HCT116 (cell line): ENCODE measurements around the gene ADD1. TPM values are rescaled to one million over a fixed set of nuclear protein-coding genes. Genes with fewer than 3 reads are reported as not detected.

ENCODE experiments used
- ATAC-seq: fragments of 200-7000 bp; cut with Tn5 transposase; 2 replicates; pipeline ENCODE4 v1.9.1; 2020; ENCODE audit warnings: mild to moderate bottlenecking, moderate library complexity
- BruUV-seq: library from RNA; stranded (reverse); fragments of 400-500 nt; replicated peaks from 2 replicates; lab custom pipeline; 2021; lab: Mats Ljungman, UMichigan
- CTCF ChIA-PET: fragments of 300-600 bp; sonication (Branson Sonifier 250); formaldehyde crosslinking; loops from one replicate; lab custom pipeline; 2021; ENCODE audit warnings: antibody characterized with exemption; lab: Charles Lee
- POLR2A ChIA-PET: fragments of 300-600, 350-600 bp; sonication (Branson Sonifier 250); formaldehyde crosslinking; loops from one replicate; lab custom pipeline; 2021; ENCODE audit warnings: antibody characterized with exemption; lab: Charles Lee
- RAD21 ChIA-PET, 2 experiments: fragments of 300-600 bp; sonication (Branson Sonifier 250); formaldehyde crosslinking; loops; one replicate each; lab custom pipeline; 2023; ENCODE audit warnings: low total read pairs in 2 of 2; ENCODE audit not compliant: uncharacterized antibody in 2 of 2, unreplicated experiment in 2 of 2, low non-redundant PET in 1 of 2; lab: Charles Lee
- DNase-seq: peaks from one replicate; pipeline ENCODE4 v3.0.0-alpha.2; 2010; ENCODE audit warnings: low read depth, low spot score
- H2AFZ ChIP-seq: fragments of 200-600 bp; shearing (Covaris generic), sonication (generic); 2 replicates; pipeline ENCODE4 v1.6.1; 2017; ENCODE audit warnings: low read depth, mixed run types, mixed read lengths, antibody characterized with exemption, low read length; ENCODE audit not compliant: poor library complexity, severe bottlenecking
- H3K27ac ChIP-seq: 2 replicates; pipeline ENCODE4 v1.5.1; 2012; ENCODE audit warnings: low read depth, low read length
- H3K27me3 ChIP-seq: fragments of 200-600 bp; sonication (generic); 2 replicates; pipeline ENCODE4 v1.6.1; 2016; ENCODE audit warnings: mixed run types, low read length, mixed read lengths; ENCODE audit not compliant: insufficient read depth
- H3K36me3 ChIP-seq, 2 experiments: fragments of 200-500 bp in 1 of 2; fragments of 200-600 bp in 1 of 2; sonication (Bioruptor generic) in 1 of 2; sonication (generic) in 1 of 2; 2 replicates each; pipeline versions ENCODE4 v1.5.1 to v1.6.1; 2014 to 2016; ENCODE audit warnings: low read length in 2 of 2, inconsistent platforms in 1 of 2, mixed read lengths in 1 of 2, mixed run types in 1 of 2; ENCODE audit not compliant: insufficient read depth in 2 of 2, control insufficient read depth in 1 of 2
- H3K4me1 ChIP-seq, 2 experiments: fragments of 200-600 bp in 1 of 2; sonication (generic) in 1 of 2; 2 replicates each; pipeline versions ENCODE4 v1.5.1 to v1.6.1; 2012 to 2017; ENCODE audit warnings: low read length in 2 of 2, inconsistent platforms in 1 of 2, mild to moderate bottlenecking in 1 of 2, mixed read lengths in 1 of 2, mixed run types in 1 of 2, moderate library complexity in 1 of 2; ENCODE audit not compliant: insufficient read depth in 2 of 2, control insufficient read depth in 1 of 2
- H3K4me2 ChIP-seq: fragments of 200-600 bp; sonication (generic); 2 replicates; pipeline ENCODE4 v1.6.1; 2017; ENCODE audit warnings: mixed run types, low read length, mixed read lengths
- H3K4me3 ChIP-seq, 2 experiments: fragments of 200-600 bp in 1 of 2; sonication (generic) in 1 of 2; replicated peaks in 1 of 2; 2 replicates each; pipeline ENCODE4 v1.5.1; 2011 to 2016; ENCODE audit warnings: low read length in 2 of 2, control low read depth in 1 of 2, low read depth in 1 of 2, mild to moderate bottlenecking in 1 of 2, mixed read lengths in 1 of 2, mixed run types in 1 of 2
- H3K79me2 ChIP-seq: fragments of 200-600 bp; sonication (generic); 2 replicates; pipeline ENCODE4 v1.6.1; 2017; ENCODE audit warnings: mild to moderate bottlenecking, mixed run types, low read length, moderate library complexity, mixed read lengths; ENCODE audit not compliant: insufficient read depth
- H3K9ac ChIP-seq: fragments of 200-600 bp; sonication (generic); 2 replicates; pipeline ENCODE4 v1.6.1; 2016; ENCODE audit warnings: low read length, mixed read lengths
- H3K9me2 ChIP-seq: fragments of 200-600 bp; sonication (generic), shearing (Covaris generic); 2 replicates; pipeline ENCODE4 v1.6.1; 2017; ENCODE audit warnings: mixed run types, mild to moderate bottlenecking, moderate library complexity; ENCODE audit not compliant: insufficient read depth
- H3K9me3 ChIP-seq, 2 experiments: fragments of 200-500 bp in 1 of 2; fragments of 200-600 bp in 1 of 2; sonication (Bioruptor generic) in 1 of 2; sonication (generic) in 1 of 2; 2 replicates each; pipeline ENCODE4 v1.6.1; 2014 to 2017; ENCODE audit warnings: low read length in 2 of 2, mixed read lengths in 2 of 2, inconsistent platforms in 1 of 2, low read depth in 1 of 2, mild to moderate bottlenecking in 1 of 2, mixed run types in 1 of 2, moderate library complexity in 1 of 2; ENCODE audit not compliant: control insufficient read depth in 1 of 2, insufficient read depth in 1 of 2
- H4K20me1 ChIP-seq: fragments of 200-600 bp; sonication (generic), shearing (Covaris generic); 2 replicates; pipeline ENCODE4 v1.6.1; 2017; ENCODE audit warnings: mixed run types, mild to moderate bottlenecking, moderate library complexity; ENCODE audit not compliant: insufficient read depth
- CTCF ChIP-seq, 3 experiments: fragments of 200-600 bp in 1 of 3; sonication (generic) in 1 of 3; IDR thresholded peaks in 2 of 3; conservative IDR thresholded peaks in 1 of 3; 2 replicates each; pipeline ENCODE4 v1.5.1; 2012 to 2017; ENCODE audit warnings: low read depth in 2 of 3, low read length in 2 of 3, antibody characterized with exemption in 1 of 3, borderline replicate concordance in 1 of 3, control low read depth in 1 of 3, mild to moderate bottlenecking in 1 of 3, mixed read lengths in 1 of 3, mixed run types in 1 of 3, moderate library complexity in 1 of 3; ENCODE audit not compliant: insufficient read depth in 1 of 3
- EGR1 ChIP-seq: IDR thresholded peaks from 2 replicates; pipeline ENCODE4 v1.6.1; 2012; ENCODE audit warnings: low read depth
- EZH2 ChIP-seq: fragments of 200-600 bp; sonication (generic); IDR thresholded peaks from 2 replicates; pipeline ENCODE4 v1.6.1; 2017; ENCODE audit warnings: antibody characterized with exemption, mixed run types
- EZH2phosphoT487 ChIP-seq: fragments of 200-600 bp; IDR thresholded peaks from 2 replicates; pipeline ENCODE4 v1.6.1; 2018; ENCODE audit warnings: antibody characterized with exemption, borderline replicate concordance
- FOSL1 ChIP-seq: IDR thresholded peaks from 2 replicates; pipeline ENCODE4 v1.6.1; 2012; ENCODE audit warnings: low read depth
- JUND ChIP-seq: IDR thresholded peaks from 2 replicates; pipeline ENCODE4 v1.6.1; 2012
- SP1 ChIP-seq: IDR thresholded peaks from 2 replicates; pipeline ENCODE4 v1.6.1; 2012; ENCODE audit warnings: low read depth
- YY1 ChIP-seq: IDR thresholded peaks from 2 replicates; pipeline ENCODE4 v1.6.1; 2011; ENCODE audit warnings: low read length, low read depth, moderate library complexity, mild to moderate bottlenecking; ENCODE audit not compliant: insufficient replicate concordance; ENCODE audit errors: extremely low read depth
- intact Hi-C: fragments of 100-400 bp; cut with micrococcal nuclease; formaldehyde crosslinking; loops from 2 replicates; pipeline ENCODE4 v1.10.0; 2022
- total RNA-seq: library from RNA; stranded (reverse); gene quantifications from one replicate; pipeline ENCODE4 v1.2.1, GENCODE V29; 2021; ENCODE audit not compliant: unreplicated experiment
- TF ChIP-seq, protein P1 (sequence below): IDR thresholded peaks from 2 replicates; pipeline ENCODE4 v1.6.1; 2012

ADD1 gene
- total RNA-seq, 1 experiment from 2014 or later, result 139 TPM

DNA sequence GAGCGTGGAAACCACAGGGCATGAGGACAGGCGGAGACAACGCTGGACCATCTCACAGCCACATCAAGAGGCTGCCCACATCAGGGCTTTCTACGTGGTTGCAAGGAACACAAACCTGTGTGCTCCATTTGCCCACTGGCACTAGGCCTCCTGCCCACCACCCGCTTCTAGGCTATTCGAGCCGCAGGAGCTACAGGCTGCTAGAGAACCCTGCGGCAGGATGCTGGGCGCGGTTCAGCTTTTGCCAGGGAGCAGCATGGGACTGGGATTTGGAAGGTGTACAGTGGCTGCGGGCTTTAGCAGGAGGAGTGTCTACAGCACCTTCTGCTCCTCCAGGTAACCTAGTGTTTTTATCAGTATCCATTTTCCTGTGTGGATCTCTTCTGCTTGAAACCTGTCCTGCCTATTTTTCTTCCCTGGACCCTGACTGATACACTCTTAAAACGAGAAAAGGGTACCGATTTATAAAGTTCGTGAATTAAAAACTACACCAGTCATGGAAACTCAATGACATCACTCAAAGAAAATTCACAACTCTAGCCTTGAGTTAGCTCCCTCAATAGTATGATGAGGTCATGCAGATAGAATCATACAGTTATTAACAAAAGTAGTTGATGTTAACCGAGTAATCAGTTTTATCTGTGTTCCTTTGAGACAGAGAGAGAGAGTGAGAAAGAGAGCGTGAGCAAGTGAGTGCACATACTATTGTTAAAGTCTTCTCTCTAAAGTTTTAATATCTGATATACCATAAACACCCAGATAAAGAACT is 106.8 kb downstream of the ADD1 start:
- no peak overlapping the region for H3K9ac ChIP-seq
- H3K27me3 ChIP-seq, result no peaks in the 10 kb centered on the region
- no peak overlapping the region for H2AFZ ChIP-seq
- no peak overlapping the region; the same call in 1 of the 2 replicates for H3K27ac ChIP-seq
- BruUV-seq, result no TSS peak
- peaks cover 64 to 83% of the 10 kb centered on the region in 2 experiments for H3K36me3 ChIP-seq
- ATAC-seq (no peak), DNase-seq (no peak)
- H3K79me2 ChIP-seq, result peaks cover 75% of the 10 kb centered on the region
- POLR2A ChIA-PET, result no interaction called here
- no peaks in the 10 kb centered on the region for H3K4me1 ChIP-seq
- TF ChIP-seq EZH2 (no peak), EZH2phosphoT487 (no peak), EGR1 (no peak), SP1 (no peak), CTCF (IDR thresholded peaks at IDR 0.05 in 2 of 3, conservative IDR thresholded peaks at IDR 0.05 in 1 of 3; ENCODE audit: borderline replicate concordance in 1 of 3, insufficient read depth in 1 of 3, low read depth in 2 of 3, low read length in 2 of 3) (no peak), JUND (no peak), YY1 (no peak), FOSL1 (no peak)
- TF ChIP-seq, protein P1, sequence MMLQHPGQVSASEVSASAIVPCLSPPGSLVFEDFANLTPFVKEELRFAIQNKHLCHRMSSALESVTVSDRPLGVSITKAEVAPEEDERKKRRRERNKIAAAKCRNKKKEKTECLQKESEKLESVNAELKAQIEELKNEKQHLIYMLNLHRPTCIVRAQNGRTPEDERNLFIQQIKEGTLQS, result no peak
- CTCF ChIA-PET, result interaction anchor here (1.7 to 2.0 kb wide), 2 partner anchors 12 to 14 kb away, joined by 5 read pairs; no protein-coding TSS in a partner anchor
- no peaks in the 10 kb centered on the region for H3K9me2 ChIP-seq
- RAD21 ChIA-PET, result no interaction called here
- no peaks in the 10 kb centered on the region; a peak in 2 of 4 replicates for H3K9me3 ChIP-seq
- no peak overlapping the region for H3K4me2 ChIP-seq
- intact Hi-C loops, result no loop called here
- H3K4me3 ChIP-seq, result no peak overlapping the region
- H4K20me1 ChIP-seq, result peaks cover 17% of the 10 kb centered on the region; the same call in 1 of the 2 replicates
